Endothelial cell of umbilical vein (primary cell): Measurements from ENCODE around the gene NFATC1.

ENCODE experiments used
- CTCF ChIP-seq, 2 donors: IDR thresholded peaks; 1 replicate in 1 of 2; 2 replicates in 1 of 2; pipeline ENCODE4 v1.5.1; 2011; ENCODE audit warnings: low read length in 2 of 2, mild to moderate bottlenecking in 2 of 2, moderate library complexity in 2 of 2, control low read depth in 1 of 2, inconsistent platforms in 1 of 2, low read depth in 1 of 2; ENCODE audit not compliant: insufficient read depth in 1 of 2; ENCODE audit errors: extremely low read depth in 1 of 2
- EZH2 ChIP-seq: IDR thresholded peaks from 2 replicates; pipeline ENCODE4 v1.6.1; 2012; ENCODE audit warnings: borderline replicate concordance, low read depth, mild to moderate bottlenecking, moderate library complexity, low read length, inconsistent platforms; ENCODE audit not compliant: severe bottlenecking
- FOS ChIP-seq: IDR thresholded peaks from 2 replicates; pipeline ENCODE4 v1.6.1; 2011; ENCODE audit warnings: mild to moderate bottlenecking, low read length, moderate library complexity, borderline replicate concordance; ENCODE audit not compliant: insufficient read depth
- GATA2 ChIP-seq: IDR thresholded peaks from 2 replicates; pipeline ENCODE4 v1.7.0; 2011; ENCODE audit warnings: low read depth, mild to moderate bottlenecking, moderate library complexity, mixed read lengths, low read length; ENCODE audit not compliant: insufficient read length, insufficient read depth
- MAX ChIP-seq: IDR thresholded peaks from 2 replicates; pipeline ENCODE4 v1.6.1; 2011; ENCODE audit not compliant: insufficient read depth, insufficient read length
- MYC ChIP-seq: IDR thresholded peaks from one replicate; pipeline ENCODE4 v1.6.1; 2011; ENCODE audit warnings: mild to moderate bottlenecking, low read depth, low read length
- POLR2A ChIP-seq: IDR thresholded peaks from 2 replicates; pipeline ENCODE4 v1.6.1; 2012; ENCODE audit warnings: low read depth, mild to moderate bottlenecking, control low read depth, low read length
- POLR2AphosphoS5 ChIP-seq: IDR thresholded peaks from 2 replicates; pipeline ENCODE4 v1.6.1; 2012; ENCODE audit warnings: low read depth, mild to moderate bottlenecking, control low read depth, low read length, moderate library complexity; ENCODE audit not compliant: insufficient read depth

- TF ChIP-seq CTCF (IDR thresholded peaks at IDR 0.05; ENCODE audit: extremely low read depth in 1 of 2, insufficient read depth in 1 of 2, low read depth in 1 of 2, low read length in 2 of 2), result no peak
- no peak for TF ChIP-seq EZH2
- TF ChIP-seq POLR2A, result no peak
- TF ChIP-seq MAX, result no peak
- TF ChIP-seq POLR2AphosphoS5, result no peak
- TF ChIP-seq FOS, result no peak
- no peak for TF ChIP-seq GATA2
- no peak for TF ChIP-seq MYC
These were observed 9.2 kb upstream of the NFATC1 start for GRCh38 chr18:79386547-79386946.
